HG03095 (cell line): ENCODE measurements around the gene TEX51.

Source experiments
- ATAC-seq: cut with Tn5 transposase; IDR thresholded peaks from one replicate; pipeline ENCODE4 v1.9.1; 2021; ENCODE audit warnings: moderate library complexity; ENCODE audit not compliant: unreplicated experiment

Gene TEX51

DNA sequence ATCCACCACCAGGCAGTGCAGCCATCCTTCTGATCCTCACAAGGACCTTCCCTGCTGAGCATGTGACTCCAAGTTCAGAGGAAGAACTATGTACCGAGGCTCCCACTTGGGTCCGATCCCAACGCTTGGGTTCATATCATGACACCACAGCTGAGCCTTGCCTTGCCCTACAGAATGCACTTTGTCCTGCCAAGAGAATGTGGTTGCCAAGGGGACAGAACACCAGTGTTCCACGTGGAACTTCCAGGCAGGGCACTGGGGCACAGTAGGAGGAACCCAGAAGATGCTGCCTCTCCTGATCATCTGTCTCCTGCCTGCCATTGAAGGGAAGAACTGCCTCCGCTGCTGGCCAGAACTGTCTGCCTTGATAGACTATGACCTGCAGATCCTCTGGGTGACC is at the start of gene TEX51:
TEX51 (plus strand) TSS at position 255 of the 400 bp plus-strand sequence; CDS start at position 284, 29 bp downstream.
- ATAC-seq, result no peak

DNA sequence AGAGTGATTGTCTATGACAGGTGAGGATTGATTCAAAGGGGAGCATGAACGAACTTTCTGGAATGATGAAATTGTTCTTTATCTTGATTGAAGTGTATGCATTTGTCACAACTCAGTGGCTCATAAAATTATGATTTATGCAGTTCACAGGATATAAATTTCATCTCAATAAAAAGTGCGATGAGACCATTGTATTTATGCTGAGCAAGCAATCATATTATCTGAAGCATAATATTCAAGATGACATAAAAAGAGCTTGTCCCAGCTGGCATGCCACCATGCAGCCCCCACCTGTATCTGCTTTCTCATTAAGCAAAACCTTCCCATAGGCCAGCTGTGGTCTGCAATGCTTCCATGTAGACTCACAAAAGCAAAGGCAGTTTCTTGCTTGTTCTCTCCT is 49.6 kb upstream of the TEX51 start:
- ATAC-seq, result no peak

DNA sequence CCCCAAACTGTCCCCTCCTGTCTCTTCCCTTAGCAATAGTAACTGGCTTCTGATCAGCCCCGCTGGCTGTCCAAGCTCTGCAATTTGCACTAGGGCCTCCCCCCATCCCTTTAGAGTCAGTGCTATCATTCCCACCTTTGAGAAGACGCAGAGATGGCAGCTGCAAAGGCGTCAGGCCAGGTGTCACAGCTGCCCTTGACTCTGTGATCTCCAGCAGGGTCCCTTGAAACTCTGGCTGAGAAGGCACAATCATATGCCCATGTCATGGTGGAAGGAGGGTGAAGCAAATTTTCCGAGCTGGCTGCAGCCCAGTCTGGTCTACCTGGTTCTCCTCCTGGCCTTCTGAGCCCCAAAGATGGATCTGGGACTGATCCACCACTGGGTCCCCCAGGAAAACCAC is 49.2 kb upstream of the TEX51 start:
- no peak for ATAC-seq

DNA sequence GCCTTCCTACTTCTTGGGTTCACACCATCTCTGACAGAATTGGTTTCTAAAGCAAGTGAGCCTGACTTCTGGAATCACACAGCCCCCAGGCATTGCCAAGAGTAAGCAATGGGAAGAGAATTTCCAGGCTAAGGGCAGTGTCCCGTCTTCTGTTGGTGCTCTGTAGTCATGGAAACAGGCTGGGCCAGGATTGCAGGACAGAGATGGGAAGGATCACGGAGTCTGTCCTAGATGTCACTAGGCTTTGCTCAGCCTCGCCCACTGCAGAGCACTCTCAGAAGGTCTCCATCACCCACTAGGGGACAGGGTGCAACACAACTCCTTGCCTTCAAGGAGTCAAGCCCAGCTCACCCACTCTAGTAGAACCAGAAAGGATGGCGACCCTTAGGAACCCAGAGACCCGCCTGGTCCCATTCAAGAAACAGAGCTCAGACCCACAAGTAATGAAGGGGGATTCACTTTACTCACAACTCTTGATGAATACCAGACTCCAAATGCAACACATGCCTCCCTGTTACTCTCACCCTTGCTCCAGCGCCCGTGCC is 48.6 kb upstream of the TEX51 start:
- no peak for ATAC-seq

DNA sequence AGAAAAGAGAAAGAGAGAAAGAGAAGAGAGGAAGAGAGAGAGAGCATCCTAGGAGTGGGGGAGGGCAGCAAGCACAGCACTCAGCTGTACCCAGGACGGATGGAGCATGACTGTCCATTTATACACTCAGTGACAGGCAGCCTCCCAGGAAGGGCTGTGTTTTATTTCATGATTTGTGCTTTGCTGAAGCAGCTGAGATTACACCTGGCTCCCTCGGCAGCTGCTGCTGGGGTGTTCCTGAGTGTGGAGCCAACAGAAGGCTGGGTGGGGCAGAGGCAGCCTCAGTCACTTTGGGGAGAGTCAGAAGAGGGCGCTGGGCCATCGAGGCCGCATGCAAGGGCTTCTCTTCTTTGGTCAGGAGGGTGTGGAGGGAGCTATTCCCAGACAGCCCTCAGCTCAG is 47.8 kb upstream of the TEX51 start:
- no peak for ATAC-seq

DNA sequence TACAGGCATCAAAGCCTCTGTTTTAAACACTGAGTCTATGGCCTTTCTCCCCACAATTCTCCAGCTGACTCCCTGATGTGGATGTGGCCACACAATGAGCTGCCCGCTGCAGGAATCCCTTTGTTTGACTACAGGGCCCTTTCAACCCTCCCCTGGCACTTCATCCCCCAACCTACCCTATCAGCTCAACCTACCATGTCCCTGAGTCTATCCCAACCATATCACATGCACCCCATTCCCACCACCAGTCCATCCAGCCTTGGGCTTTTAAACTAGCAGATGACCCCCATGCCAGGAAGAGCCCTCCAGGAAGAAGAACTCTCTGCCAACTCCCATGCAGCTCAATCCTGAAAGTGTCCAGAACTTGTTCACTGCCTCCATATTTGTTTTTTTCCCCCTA is 46.9 kb upstream of the TEX51 start:
- no peak for ATAC-seq

DNA sequence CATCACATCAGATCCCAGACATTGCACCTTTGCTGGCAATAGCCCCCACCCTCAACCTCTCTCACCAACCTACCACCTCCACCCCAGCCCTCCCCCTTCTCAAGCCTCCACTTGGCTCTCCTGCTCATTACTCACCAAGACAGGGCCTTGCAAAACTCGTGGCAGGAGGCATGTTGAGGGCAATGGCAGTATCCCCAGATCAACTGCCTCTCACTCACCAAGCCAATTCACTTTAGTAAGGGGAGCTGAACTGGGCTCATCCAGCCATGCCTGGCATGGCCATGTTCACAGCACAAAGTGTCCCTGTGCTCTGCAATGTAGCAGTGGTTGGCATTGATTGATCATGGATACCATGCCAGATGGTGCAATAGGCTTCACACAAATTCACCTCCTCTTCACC is 46.3 kb upstream of the TEX51 start:
- ATAC-seq, result no peak

DNA sequence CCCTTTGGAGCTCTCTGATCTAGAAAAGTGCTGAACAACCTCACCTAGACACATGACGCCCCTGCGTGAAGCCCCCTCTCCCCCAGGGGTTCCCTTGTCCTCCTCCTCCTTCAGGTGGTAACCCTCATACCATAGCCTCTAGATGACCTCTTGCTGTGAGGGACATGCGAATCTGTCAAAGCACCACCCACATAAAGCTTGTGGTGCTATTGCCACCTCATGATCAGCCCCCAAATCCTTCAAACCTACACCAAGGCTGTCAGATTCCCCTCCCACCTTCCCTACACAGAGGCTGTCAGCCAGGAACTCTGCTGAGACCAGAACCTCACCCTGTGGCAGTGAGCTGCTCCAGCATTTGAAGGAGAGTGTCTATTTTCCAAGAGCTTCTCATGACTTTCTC is 43.1 kb upstream of the TEX51 start:
- ATAC-seq, result no peak

DNA sequence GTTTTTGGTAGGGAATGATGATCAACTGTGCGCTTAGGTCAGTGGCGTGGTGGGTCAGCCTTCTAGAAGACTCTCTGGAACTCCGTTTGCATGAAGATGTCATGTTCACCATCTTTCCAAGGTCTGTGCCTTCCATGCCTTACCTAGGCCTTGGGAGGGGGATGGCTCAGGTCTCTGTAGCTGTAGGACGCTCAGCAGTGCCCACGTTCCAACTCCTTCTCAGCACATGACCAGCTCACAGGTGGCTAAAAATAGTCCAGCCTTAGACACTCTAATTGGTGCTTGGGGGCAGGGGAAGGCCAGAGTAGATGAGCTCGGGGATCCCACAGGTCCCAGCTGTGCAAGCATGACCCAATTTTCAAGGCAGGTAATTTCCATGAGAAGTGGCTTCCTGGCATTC is 42.3 kb upstream of the TEX51 start:
- no peak for ATAC-seq

DNA sequence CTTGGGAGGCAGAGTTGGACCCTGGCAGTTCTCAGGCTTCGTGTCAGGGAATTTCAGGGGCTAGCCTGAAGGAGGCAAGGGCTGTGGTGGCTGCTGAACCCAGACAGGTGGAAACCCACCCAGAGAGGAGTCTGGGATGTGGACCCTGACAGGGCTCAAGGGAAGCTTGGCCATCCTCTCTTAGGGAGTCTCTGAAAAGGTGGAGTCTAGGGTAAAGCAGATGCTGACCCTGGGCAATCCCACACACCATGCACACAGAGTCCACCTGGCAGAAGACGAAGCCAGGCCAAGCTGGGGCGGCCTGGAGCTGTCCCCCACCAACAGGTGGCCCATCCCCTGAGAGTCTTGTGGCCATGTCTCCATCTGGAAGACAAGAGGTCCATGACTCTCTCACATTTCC is 41.2 kb upstream of the TEX51 start:
- no peak for ATAC-seq

DNA sequence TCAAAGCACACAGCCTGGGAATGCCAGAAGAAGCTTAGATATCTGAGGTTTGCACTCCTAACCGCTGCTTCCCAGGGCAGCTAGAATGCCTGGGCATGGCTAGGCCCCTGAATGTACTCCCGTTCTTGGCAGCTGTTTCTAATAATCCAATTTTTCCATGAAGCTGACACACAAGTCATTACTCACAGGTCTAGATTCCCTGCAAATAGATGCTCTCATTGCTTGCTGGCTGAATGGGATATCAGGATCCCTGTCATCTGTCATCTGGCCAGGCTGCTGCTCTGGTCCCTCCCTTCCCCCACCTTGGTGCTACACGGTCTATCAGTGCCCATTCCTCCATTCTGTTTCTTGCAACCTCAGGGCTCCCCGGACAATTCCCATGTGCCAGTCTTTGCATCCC is 40.7 kb upstream of the TEX51 start:
- no peak for ATAC-seq

DNA sequence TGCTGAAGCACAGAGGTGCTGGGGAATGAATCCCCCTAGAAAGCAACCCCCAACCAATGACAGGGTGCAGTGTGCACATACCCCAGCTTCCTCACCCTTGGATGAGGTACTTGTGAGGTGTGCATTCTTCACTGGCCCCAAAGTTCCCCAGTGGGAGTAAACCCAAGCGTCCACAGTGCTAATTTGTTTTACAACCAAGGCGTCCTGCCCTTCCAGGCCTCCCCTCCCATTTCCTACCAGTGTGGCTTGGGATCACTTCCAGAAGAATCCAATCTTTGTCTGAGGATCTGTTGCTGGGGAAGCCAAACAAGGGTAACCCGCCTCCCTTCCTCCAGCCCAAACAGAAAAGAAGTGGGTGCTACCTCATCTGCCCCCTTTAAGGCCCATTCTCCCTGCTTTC is 40.3 kb upstream of the TEX51 start:
- ATAC-seq, result no peak

DNA sequence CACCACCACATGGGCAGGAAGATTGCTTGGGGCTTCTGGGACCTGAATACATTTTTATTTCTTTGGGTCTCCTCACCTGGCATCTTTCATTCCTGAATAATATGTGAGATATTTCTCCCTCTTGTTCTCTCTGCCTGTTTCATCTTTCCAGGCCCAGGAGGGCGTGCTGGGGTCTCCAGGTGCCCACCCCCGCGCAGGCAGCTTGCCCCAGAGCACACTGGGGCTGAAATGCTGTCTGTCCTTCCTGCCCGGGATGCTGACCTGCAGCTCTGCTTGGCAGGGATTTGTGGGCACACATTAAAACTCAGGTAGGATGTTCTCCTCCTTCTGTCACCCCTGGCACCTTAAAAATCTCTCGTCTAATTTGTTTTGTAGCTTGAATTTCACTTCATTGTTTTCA is 39.7 kb upstream of the TEX51 start:
- no peak for ATAC-seq

DNA sequence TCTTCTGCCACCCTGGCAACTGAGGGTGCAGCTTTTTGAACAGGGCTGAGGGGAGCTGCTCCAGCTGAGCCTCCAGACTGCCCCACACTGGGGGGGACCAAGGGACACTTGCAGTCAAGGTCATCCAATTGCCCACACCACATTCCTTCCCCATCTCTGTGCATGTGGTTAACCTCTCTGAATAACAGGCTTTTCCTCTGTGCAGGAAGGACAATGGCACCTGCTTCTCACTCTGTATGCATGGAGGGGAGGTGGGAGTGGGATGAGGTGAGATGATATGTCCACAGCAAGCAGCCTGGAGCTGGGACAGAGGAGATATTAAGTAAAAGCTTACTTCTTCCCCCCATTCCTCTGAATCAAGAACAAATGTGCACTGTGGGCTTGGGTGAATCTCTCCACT is 39.1 kb upstream of the TEX51 start:
- no peak for ATAC-seq

DNA sequence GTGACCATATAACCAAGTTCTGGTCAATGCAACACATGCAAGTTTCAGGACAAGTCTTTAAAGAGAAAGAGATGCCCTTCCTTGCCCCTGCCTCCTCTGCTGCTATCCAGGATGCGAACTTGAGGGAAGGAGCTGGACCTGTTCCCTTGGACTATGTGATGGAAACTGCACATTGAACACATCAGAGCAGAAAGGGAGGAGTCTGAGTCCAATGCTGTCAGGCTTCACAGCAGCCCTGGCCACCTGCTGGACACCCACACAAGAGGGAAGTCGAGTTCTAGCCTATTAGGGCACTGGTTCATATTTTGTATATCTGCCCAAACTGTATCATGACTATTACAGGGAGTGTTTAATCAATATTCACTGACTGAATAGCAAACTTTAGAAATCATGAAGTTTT is 38.3 kb upstream of the TEX51 start:
- ATAC-seq, result no peak

DNA sequence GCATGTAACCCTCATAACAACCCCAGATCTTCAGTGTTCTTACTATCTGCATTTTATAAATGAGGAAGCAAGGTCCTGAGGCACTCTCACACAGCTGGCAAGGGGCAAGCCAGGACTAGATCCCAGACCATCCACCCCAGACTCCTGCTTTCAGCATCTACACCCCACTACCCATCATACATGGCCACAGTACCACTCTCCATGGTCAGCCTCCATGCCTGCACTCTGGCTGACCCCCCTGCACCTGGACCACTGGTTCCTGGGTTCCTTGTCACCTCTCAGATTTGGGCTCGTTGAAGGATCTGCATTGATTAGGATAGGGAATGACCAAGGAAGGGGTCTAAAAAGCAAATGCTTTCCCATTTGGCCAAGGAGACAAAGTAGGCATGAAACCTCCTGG is 36.0 kb upstream of the TEX51 start:
- no peak for ATAC-seq

DNA sequence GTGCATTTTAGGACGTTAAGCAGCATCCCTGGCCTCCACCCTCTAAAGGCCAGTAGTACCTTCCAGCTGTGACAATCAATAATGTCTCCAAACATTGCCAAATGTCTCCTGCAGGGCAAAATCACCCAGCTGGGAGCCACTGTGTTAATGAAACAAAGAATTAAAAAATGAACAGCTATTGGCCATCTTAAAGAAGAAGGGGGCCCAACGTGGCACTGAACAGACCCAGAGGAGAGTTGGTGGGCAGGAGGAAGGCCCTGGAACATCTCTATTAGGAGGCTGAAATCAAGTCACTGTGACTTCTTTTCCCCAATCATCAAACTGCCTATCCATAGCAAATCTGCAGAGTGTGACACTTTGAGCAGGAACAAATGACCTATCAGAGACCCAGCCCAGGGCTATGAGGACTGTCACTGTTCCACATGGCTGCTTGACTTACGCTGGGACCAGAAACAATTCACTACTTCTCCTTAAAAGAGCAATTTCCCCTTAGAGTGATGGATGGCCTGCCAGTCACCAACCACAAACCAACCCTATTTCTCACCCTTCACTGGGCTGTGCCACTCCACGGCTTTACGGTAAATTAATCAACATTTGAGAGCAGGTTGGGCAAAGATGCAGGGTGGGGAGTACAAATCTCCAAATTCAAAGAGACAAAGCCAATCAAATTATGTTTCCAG is 35.2 kb upstream of the TEX51 start:
- ATAC-seq, result no peak

DNA sequence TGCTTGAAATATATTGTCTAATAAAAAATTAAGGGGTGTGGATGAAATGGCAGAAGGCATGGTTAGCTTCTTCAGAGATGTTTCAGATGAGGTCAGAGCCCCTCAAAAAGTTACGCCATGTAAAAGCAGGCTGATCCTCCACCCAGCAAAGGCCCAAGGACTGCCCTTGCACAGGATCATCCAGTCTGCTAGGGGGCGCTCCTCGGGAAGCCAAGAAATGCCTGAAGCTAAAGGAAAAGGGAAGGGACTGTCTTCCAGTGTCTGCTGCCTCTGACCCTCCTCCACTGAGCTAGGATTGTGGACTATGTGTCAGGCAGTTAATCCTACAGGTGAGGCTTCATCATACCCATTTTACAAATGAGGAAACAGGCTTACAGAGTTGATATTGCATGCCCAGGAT is 33.8 kb upstream of the TEX51 start:
- no peak for ATAC-seq

DNA sequence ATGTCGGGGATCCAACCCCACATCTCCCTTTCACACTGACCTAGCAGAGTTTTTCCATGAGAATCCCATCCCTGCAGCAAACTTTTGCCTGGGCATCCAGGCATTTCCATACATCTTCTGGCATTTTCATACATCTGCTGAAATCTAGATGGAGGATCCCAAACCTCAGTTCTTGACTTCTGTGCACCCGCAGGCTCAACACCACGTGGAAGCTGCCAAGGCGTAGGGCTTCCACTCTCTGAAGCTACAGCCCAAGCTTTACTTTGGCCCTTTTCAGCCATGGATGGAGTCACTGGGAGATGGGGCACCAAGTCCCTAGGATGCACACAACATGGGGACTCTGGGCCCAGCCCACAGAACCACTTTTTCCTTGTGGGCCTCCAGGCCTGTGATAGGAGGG is 32.2 kb upstream of the TEX51 start:
- ATAC-seq, result no peak

DNA sequence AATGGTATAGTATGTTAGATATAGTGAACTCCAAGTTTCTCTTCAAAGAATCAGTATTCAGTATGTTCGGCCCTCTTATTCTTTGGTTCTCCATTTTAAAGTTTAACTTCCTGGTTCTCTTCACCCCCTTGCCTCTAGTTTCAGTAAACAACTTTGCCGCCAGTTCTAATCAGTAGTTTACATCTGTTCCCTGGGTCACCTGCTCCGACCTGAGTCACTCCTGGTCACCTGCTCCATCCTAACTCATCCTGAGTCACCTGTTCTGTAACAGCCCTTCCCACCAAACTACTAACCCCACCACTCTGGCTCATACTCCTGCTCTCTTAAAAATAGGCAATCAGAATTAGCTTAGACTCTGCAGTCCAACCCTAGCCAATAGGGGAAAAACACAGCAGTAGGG is 23.7 kb upstream of the TEX51 start:
- no peak for ATAC-seq

DNA sequence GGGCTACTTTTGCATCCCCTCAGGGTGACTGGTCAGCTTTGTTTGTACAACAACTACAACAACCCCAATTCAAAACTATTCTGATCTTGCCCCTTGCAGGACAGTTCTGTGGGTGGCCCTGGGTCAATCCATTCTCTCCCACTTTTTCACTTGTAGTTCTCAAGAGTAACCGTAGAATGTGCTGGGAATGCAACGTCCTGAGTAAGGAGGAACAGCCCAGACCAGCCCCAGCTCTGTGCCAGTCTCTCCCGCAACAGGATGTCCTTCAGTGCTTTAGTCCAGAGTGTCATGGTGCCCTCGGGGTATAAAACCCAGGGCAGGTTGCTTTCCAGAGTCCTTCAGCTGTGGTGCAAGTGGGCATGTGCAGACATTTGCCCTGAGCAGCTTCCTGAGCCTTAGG is 22.1 kb upstream of the TEX51 start:
- ATAC-seq, result no peak

DNA sequence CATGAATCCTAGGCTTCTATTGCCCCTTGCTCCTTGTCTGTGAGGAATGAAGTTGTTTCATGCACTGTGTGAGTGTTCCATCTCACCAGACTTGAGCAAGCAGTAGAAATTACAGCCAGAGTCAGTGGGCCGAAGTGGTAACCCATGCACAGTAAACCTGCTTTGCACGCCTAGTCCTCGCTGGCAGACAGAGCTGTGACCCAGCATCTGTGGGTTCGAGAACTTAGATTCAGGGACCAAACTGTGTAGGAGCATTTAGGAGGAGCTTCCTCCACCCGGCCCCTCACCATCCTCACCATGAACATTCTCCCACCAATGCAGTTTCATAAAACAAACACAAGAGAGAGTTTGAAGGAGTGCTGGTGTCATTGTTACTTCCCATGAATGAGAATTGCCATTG is 21.6 kb upstream of the TEX51 start:
- ATAC-seq, result no peak

DNA sequence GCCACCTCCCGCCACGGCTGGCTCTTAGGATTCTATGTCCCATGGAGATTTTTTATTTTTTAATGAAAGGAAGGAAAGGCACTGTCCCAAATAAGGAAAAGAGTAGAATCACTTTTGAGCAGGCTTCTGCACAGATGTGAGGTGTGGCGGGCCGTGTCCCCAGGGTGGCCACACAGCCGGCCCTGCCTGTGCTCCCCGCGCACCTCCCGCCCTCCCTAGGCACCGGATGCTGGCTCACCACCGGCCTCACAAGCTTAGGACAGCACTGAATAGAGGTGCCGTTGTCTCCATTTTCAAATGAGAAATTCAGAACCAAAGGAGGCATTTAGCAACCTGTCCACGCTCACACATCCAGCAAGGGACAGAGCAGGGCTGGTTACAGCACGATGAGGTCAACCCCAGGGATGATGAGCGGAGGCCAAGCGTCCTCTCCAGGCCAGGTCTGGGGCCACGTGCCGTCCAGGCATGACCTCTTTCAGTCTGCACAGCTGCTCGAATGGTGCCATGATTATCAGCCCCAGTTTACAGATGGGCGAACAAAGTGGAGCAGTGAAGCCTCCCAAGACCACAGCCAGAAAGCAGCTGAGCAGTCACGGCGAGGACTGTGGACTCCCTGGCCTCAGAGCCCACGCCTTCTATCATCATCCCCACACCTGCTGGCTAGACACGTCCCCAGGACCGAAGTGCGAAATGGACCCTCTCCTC is 20.7 kb upstream of the TEX51 start:
- ATAC-seq, result no peak
